Femur (tissue), 1 donor: ENCODE data around the gene AIG1.

Experiments used
- DNase-seq: peaks from one replicate; pipeline ENCODE4 v3.0.0-alpha.2; 2017

Gene AIG1

DNA sequence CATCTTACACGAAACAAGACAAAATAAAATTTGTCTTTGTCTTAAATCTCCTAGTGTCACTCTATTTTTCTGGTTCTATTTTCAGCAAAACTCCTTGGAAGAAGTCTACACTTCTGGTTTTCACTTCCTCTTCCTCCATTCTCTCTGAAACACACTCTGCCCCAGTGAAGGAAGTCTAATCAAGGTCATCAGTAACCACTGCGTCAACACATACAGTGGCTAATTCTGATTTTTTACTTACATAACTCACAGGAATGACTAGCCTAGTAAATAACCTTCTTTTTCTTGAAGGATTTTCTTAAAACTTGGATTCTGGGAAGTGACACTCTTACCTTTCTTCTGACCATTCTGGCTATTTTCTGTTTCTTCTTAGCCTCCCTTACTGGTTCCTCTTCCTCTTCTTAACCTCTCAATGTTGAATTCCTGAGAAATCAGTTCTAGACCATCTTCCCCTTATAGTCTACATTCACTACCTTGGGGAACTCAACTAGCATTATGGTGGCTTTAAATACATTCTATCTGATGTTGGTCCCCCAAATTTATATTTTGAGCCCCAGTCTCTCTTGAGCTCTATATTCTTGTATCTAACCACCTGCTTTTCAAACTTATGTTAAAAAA, 37.5 kb downstream of the AIG1 start:
- DNase-seq, result no peak

DNA sequence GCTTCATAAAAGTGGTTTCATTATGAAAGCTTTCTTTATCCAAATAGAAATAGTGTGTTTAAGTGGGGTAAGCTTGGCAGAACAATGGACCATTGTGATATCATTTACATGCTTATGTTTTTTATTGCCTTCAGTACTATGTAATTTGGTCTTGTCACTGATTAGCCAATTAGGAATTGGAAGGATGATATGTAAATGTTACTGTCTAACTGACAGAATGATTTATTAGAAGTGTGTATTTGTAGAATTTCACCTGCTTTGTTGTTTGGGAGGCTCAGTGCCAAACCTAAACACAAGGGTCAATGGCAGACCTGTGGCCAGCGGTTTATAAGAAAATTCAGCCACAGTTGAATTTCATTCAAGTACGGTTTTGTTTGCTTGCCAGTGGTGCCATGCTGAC, 39.0 kb downstream of the AIG1 start:
- no peak for DNase-seq

DNA sequence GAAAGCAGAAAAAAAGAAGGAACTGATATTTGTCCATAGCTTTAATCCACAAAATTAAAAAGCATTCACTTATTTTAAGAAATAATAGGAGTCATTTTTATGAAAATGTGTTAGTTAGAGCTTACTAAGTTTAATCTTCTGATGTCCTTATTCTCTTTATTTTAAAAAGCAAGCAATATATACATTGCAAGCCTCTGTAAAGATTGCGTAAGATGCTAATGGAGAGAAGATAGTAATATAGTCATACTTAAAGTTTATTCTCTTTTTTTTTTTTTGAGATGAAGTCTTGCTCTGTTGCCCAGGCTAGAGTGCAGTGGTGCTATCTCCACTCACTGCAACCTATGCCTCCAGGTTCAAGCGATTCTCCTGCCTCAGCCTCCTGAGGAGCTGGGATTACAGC, 39.7 kb downstream of the AIG1 start:
- no peak for DNase-seq

DNA sequence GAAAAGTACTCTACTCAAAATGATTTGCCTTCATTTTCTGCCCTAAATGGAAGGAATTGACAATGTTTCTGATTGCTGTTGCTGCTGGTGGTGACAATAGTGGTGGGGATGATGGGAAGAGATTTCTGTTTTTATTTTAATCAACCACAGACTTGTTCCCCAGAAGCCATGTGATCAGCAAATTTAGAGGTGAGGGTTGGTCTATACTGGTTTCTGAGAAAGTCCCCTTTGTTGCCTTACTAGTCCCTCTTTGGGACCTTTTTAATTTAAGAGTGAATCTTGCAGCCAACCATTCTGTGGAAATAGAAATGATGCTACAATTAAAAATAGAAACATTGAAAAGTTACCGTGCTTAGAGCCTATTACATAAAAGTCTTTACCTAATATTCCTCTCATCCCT, 43.2 kb downstream of the AIG1 start:
- DNase-seq, result no peak

DNA sequence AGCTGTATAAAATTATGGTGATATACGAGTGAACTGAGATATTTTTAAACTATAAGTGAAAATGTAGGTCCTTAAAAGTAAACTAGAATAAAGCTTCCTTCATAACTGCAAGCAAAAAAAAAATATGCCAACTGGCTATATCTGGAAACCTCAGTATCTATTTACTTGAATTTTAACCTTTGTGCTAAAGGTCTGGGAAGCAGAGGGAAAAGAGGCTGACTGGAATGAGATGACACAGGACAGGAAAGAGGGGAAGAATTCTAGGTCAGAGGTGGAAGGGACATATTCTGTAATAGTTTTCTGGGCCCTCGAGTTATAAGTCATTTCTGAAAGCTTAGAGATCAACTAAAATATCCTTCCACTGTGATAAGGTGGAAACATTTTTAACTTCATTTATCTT, 46.8 kb downstream of the AIG1 start:
- DNase-seq, result no peak

DNA sequence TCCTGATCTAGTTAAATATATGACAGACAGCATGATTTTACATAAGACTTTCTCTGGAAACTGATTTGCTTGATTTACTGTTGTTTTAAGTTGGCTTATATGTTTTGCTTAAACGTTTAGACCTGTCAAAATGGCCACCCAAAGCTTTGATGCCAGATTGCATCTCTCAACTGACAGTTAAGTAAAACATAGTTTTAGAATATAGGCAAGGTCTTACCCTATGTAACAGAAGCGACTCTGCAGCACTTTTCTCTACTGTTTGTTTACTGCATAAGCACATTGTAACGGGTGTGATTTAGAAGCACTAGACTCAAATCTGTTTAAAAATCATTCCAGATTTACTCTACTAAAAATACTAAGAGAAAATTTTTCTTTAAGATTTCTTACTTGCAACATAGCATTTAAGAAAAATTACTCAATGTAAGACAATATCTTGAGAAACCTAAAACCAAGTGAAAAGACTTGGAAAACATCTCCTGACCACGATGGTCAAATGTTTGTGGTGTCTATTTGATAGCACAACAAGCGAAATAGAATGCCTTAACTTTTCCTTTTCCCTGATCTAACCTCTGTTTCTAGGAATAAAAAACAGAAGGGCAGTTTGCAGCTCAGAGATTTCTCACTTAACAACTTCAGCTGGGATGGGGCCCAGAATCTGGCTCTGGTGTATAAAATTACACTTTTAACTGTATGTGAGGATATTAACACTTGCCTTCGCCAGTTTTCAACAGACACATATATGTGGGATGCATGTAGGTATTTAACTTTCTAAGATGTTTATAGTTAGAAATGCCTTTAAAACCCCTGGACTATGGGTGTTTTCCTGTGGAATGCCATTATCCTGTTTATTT, 47.4 kb downstream of the AIG1 start:
- DNase-seq, result peak; percentile 22

DNA sequence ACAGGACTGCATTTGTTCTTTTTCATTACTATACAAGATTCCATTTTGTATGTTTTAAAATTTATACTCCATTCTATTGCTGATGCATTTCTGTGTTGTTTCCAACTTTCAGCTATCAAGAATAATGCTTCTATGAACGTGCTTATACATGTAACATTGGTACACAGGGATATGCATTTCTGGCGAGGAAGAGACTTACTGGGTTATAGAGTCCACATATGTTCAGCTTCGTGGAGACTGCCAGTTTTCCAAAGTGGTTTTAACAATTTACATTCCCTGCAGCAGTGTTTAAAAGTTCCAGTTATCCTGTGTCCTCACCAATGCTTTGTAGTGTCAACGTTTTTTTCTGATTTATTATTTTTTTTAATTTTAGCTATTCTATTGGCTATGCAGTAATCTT, 48.5 kb downstream of the AIG1 start:
- no peak for DNase-seq

DNA sequence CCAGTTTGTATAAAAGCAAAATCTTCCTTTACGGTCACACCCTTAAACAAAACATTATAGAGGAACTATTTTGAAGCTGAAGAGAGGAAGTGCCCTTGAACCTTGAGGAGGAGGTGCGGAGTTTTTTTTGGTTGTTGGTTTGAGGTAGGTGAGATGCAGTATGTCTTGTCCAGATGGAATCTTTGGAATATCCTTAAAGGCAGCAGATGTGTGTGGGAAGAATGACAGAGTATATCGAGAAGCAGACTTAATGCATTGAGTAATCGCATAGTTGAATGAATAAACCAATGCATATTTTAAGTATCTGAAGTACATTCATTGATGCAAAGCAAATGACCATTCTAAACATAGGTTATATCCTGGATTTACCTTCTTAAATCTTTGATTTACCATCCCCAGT, 49.9 kb downstream of the AIG1 start:
- DNase-seq, result no peak

DNA sequence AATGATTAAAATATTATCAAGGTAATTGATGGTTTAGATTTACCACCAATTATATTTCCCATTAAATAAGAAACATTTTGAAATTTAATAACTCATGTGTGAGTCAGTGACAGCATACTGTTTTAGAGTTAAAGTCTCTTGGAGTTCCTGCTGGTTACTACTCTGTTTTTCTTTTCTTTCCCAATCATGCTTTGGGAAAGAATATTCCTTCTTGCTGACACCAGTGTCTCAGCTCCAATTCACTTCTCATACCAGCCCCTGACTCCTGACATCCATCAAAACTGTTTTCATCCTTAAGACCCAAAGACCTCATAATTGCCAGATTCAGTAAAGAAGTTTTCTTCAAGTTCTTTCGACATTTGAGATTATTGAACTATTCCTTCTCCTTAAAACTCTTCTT, 50.3 kb downstream of the AIG1 start:
- no peak for DNase-seq

DNA sequence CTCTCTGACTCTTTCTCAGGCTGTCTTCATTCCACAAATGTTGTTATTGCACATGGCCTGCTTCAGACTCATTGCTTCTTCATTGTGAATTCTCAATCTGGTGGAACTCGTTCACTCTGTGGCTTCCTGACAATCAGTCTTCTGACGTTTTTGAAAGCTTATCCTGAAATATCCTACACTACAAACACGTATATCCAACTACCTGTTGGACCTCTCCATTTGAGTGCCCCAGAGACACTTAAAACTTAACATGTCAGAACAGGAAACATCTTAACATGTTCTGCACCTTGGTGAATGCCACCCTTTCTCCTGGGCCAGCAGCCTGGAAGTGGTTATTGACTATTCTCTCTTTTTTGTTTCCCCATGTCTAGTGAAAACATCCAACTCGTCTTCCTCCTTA, 50.8 kb downstream of the AIG1 start:
- no peak for DNase-seq

DNA sequence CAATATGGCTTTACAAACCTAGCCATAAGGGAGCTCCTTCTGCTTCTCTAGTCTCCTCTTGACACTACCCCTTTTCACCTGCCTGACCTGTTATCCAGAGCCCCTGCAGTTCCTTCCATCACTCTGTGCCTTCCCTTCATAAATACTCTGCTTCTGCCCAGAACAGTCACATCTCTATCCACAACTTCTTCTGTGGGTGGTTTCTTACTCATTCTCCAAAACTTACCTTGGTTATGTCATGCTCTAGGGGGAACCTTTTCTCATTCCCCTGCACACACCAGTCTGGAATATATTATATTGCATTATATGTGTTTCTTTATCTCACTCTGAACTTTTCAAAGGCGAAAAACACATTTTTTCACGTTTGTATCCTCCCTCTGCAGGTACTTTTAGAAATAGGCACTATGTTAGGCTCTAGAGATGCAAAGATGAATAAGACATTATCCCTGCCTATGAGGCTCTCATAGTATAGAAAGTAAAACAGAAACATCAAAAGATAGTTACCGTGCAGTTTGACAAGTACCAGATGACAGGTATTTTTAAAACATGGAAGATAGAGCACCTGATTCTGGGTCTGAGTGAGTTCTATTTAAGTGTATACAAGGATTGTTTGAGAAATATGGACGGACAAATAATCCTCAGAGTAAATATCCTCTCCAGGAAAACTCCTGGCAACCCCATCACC, 51.5 kb downstream of the AIG1 start:
- no peak for DNase-seq

DNA sequence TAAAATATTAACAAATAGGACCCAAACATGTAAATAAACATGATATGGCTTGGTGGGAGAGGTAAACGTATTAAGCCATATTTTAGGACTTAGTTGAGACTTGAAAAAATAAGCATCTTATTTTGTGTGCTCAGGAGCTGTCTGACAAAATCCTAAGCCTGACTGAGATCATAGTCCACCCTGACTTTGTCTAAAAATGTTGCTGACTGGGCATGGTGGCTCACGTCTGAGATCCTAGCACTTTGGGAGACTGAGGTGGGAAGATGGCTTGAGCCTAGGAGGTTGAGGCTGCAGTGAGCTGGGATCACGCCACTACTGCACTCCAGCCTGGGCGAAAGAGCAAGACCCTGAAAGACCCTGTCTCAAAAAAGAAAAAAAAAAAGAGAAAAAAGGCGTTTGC, 52.1 kb downstream of the AIG1 start:
- DNase-seq, result no peak

DNA sequence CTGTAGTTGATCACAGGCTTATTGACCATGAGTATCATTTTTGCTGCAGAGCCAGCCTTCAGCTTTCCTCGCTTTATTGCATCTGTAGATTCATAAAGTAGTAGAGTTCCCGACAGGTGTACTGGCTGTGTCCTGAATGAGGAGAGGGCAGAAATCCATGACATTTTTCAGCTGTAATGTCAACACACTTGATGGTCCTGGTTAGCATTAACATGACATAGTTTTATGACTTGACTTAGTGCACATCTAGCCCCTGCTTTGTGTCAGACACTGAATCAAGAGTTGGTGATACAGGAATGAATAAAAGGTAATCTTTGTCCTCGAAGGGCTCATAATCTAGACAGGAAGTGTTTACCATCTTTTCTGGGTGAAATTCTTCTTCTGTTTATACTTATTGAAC, 55.0 kb downstream of the AIG1 start:
- no peak for DNase-seq

DNA sequence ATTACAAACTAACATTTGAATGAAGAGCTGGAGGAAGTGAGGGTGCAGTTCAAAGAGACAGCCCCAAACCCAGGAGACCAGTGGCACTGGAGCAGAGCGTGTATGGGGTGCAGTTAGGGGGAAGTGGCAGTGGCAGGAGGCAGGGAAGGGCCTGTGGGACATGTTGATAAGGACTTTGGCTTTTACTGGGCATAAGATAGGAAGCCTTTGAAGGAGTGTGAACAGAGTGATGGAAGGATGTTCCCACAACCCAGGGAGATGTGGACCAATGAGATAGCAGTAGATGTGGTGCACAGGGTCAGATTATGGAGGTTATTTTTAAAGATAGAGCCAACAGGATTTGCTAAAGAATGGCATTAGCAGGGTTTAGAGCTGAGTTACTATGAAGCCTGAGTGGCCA, 56.4 kb downstream of the AIG1 start:
- no peak for DNase-seq

DNA sequence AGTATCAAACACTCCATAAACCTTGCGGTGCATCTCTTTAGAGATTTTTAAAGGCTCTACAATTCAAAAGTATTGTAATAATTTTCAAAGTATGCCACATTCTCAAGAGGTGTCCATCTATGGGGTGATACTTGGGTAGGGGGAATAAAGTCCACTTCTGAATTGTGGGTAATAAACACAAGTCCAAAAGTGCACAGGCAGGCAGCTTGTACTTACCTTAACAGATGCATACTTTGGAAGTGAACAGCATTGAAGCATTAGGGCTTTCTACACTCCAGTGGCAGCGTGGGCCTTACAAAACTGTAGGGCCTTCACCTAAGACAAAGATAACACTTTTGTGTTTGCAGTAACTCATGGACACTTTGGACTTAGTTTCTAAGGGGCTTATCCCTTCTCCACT, 58.6 kb downstream of the AIG1 start:
- DNase-seq, result no peak

DNA sequence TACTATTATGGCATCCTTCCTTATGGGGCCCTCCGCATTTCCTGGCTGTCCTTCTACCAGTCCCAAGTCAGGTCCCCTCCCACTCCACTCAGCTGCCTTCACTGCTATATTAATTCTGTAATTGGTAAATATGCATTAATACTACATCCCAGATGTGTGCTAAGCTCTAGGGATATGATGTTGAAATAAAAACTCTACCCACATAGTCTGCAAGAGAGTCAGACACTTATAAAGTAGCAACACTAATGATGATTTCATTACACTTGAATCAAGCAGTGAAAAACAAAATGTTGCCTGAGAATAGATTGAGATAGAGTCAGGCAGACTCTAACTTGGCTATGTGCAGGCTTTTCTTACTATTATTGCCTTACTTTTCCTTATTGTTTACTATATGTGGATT, 62.4 kb downstream of the AIG1 start:
- no peak for DNase-seq

DNA sequence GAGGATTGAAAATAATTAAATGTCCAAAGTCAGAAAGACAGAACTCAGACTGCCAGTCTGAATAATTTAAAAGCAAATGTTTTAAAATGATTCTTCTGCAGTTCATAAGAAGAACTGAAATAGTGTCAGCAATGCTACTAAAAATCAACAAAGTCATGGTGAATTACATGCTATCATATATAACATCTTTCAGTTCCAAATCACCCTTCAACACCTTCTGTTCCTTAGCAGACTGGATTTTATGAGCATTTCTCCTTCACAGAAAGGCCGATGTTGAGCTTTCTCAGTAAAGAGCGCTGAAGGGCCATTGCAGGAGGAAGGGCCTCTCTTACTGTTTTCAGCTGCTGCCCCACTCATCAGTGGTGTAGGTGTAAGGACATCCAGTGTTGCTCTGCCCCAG, 63.3 kb downstream of the AIG1 start:
- no peak for DNase-seq

DNA sequence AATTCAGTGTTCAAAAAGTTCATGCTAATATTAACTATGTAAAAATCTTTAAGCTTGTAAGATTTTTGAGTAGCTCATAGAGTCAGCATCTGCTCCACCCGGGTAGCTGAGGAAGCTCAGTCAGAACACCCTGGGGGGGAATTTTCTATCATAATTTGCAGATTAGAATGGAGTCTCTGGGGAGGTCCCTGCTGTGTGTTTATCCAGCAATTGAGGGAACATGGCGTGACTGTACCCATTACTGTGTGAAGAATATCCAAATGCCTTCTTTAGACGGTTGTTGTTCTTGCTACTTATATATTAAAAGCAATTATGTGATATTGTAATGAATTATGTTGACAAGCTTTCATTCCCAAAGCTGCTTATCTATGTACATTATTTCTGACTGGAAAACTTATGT, 64.8 kb downstream of the AIG1 start:
- no peak for DNase-seq

DNA sequence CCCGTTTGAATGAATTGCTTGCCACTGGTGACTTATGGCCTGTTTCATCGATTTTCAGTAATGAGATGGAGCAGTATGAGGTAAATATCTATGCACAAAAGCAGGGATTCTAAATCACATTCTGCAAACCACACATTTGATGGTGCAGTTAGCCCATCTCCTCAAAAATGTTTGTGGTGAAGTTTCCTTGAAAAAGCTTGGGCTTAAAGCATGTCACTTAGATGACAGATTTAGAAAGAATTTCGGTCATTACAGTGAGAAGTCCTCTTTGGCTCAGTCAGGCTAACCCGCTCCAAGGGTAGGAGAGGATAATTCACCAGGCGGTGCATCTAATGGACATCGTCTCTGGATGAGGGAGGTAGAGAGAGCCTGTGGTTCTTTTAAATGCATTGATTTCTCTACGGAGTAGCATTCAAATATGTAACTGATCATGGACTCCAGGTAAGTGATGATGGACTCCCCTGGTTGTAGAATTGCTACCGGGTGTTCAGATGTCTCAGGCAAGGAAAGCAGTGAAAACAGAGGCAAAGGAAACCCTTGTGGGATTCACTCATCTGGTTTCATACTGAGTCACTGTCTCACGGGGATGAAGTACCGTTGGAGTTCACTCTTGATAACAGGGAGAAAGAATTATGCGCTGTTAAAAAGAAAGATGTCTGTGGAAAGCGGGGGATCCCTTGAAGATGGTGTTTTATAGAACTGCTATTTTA, 65.3 kb downstream of the AIG1 start:
- DNase-seq, result no peak

DNA sequence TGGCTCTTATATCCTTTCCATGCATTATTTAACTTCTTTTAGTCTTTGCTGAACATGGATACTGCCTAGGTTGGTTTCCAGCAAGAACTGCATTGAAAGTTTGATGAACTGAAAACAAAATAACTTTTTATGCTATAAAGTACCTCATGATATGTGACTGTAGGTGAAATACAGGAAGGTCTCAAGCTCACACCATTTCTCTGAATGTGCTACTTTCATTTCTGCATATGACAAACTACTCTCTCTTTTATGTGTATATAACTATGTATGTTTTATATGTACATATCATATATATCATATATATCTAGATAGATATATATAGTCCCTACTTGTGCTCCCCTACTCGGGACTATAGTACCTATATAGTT, 65.9 kb downstream of the AIG1 start:
- DNase-seq, result no peak

DNA sequence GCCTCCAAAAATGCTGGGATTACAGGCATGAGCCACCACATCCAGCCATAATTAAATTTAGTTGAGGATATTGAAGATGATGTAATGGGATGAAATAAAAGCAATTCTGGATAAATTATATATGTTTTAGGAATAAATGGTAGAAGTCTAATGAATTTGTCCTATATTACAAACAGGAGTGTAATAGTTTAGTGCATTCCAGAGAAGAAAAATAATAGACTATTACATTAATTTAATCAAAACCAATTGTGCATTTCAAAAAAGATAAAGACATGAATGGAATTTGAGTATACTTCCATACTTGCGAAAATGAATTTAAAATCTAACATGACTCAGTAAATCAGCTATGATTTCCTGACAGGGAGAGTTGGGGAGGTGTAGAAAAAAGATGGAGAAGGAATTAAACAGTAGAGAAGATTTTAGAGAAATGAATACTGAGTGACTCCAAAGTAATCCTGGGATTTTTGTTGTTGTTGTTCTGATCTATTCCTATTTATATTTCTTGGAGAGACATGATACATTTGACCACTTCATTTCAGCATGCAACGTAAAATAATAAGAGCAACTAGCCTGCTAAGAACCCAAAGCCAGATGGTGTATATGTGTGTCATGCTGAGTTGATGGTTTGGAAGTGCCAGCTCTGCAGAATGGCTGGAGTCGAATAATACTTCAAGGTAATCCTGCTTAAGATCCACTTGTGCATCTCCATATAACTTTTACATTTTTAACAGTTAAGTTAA, 67.4 kb downstream of the AIG1 start:
- DNase-seq, result no peak

DNA sequence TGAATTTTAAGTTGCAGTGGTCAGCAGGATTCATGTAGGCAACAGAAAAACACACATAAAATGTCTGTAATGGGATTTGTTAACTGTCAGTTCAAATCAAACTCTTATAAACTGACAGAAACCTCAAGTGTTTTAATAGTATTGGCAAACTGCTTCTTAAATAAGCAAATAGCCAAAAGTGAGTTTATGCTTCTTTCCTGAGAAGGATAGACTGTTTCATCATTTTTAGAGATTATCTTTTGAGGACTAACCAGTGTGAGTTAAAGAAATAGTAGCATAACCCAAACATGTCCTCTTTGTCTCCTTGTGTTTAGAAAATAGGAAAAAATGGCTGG, 68.0 kb downstream of the AIG1 start:
- no peak for DNase-seq

DNA sequence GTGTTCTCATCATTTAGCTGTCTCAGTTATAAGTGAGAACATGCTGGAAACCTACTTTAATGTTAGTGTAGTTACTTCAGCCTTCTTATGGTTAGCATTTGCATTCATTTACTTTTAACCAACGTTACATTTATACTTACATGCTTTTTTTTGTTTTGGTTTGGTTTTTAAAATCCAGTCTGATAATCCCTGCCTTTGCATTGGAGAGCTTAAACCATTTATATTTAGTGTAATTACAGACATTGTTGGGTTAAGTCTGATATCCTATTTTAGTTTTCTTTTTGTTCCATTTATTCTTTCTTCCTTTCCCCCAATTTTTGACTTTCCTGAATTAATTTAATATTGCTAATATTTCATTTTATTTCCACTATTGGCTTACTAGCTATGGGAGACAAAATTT, 70.2 kb downstream of the AIG1 start:
- no peak for DNase-seq
